SU-DHL-6 (cell line): ENCODE measurements around the gene SLC39A8.
"Not testable (repeated sequence)": the region's sequence is repeated elsewhere in the genome, so short reads cannot be mapped to it uniquely, and the experiment has no call there.

Experiments
- H2AFZ ChIP-seq: fragments of 200-600 bp; sonication (generic); 2 replicates; pipeline ENCODE4 v1.6.1; 2014; ENCODE audit warnings: low read depth, mild to moderate bottlenecking, moderate library complexity, mixed read lengths, antibody characterized with exemption, low read length; ENCODE audit not compliant: severe bottlenecking
- H3F3A ChIP-seq: fragments of 200-600 bp; shearing (Covaris generic); 2 replicates; pipeline ENCODE4 v1.6.0; 2016; ENCODE audit warnings: antibody characterized with exemption, mild to moderate bottlenecking; ENCODE audit not compliant: insufficient read depth
- H3K27ac ChIP-seq: fragments of 200-600 bp; sonication (generic); 2 replicates; pipeline ENCODE4 v1.5.1; 2016; ENCODE audit warnings: low read depth, mild to moderate bottlenecking, low read length, moderate library complexity, mixed read lengths
- H3K27me3 ChIP-seq: fragments of 200-600 bp; sonication (generic), shearing (Covaris generic); 2 replicates; pipeline ENCODE4 v1.6.0; 2014; ENCODE audit warnings: mild to moderate bottlenecking, low read length
- H3K36me3 ChIP-seq: fragments of 200-600 bp; sonication (generic); 2 replicates; pipeline ENCODE4 v1.6.1; 2014; ENCODE audit warnings: mild to moderate bottlenecking, low read length, mixed read lengths
- H3K4me2 ChIP-seq: fragments of 300-600, 200-600 bp; shearing (Covaris generic), sonication (generic); 2 replicates; pipeline ENCODE4 v1.6.0; 2014; ENCODE audit warnings: low read length, low read depth, mild to moderate bottlenecking; ENCODE audit not compliant: poor library complexity, severe bottlenecking
- H3K4me3 ChIP-seq: fragments of 200-600 bp; sonication (generic); 2 replicates; pipeline ENCODE4 v1.5.1; 2014; ENCODE audit warnings: antibody characterized with exemption, low read length, mild to moderate bottlenecking, mixed read lengths; ENCODE audit not compliant: insufficient read depth, poor library complexity, severe bottlenecking
- H3K79me2 ChIP-seq: fragments of 200-600 bp; sonication (generic); 2 replicates; pipeline ENCODE4 v1.6.1; 2014; ENCODE audit warnings: mild to moderate bottlenecking, low read length, moderate library complexity; ENCODE audit not compliant: insufficient read depth
- H3K9ac ChIP-seq: fragments of 200-600 bp; sonication (generic); 2 replicates; pipeline ENCODE4 v1.7.0; 2014; ENCODE audit warnings: mild to moderate bottlenecking, low read length
- H3K9me2 ChIP-seq: fragments of 200-600 bp; sonication (generic); replicated peaks from 2 replicates; pipeline ENCODE4 v1.6.1; 2014; ENCODE audit warnings: low read length; ENCODE audit not compliant: insufficient read depth
- H3K9me3 ChIP-seq: fragments of 200-600 bp; sonication (generic); 2 replicates; pipeline ENCODE4 v1.6.1; 2014; ENCODE audit warnings: low read length, mixed read lengths; ENCODE audit not compliant: insufficient read depth
- H4K20me1 ChIP-seq: fragments of 200-600 bp; sonication (generic); 2 replicates; pipeline ENCODE4 v1.6.1; 2014; ENCODE audit warnings: low read depth, mild to moderate bottlenecking, antibody characterized with exemption, low read length, moderate library complexity, mixed read lengths
- CTCF ChIP-seq: fragments of 200-600 bp; sonication (generic); IDR thresholded peaks from one replicate; pipeline ENCODE4 v1.5.1; 2017; ENCODE audit warnings: antibody characterized with exemption, mild to moderate bottlenecking, low read length, moderate library complexity; ENCODE audit not compliant: insufficient read depth, poor library complexity, severe bottlenecking
- EZH2phosphoT487 ChIP-seq: fragments of 200-600 bp; sonication (generic), shearing (Covaris generic); conservative IDR thresholded peaks from 2 replicates; pipeline ENCODE4 v1.6.1; 2018; ENCODE audit warnings: mild to moderate bottlenecking, antibody characterized with exemption, low read length, moderate library complexity, mixed read lengths

SLC39A8 gene

DNA sequence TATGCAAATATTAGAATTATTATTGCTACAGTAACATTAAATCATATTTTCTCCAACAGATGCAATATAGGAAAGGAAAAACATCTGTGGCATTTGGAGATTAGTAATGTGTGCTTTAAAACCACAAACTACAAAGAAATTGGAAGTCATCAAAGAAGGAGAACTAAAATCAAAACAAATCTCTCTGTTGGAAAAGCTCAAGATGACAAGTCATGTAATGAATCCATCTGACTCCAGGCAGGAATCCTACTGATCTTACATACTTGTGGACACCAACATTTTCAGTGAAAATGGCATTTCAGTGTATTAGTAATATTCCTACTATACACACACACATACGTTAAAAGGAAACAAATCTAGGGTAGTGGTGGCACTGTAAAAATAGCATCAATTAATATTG is 98.2 kb downstream of the SLC39A8 start:
- no peak overlapping the region for H3K9ac ChIP-seq
- no peaks in the 10 kb centered on the region for H3K79me2 ChIP-seq
- H3F3A ChIP-seq = no peaks in the 10 kb centered on the region
- no peaks in the 10 kb centered on the region for H3K27me3 ChIP-seq
- H3K27ac ChIP-seq = no peak overlapping the region
- no peaks in the 10 kb centered on the region for H3K9me3 ChIP-seq
- H3K4me2 ChIP-seq = no peak overlapping the region
- H3K4me3 ChIP-seq = no peak overlapping the region
- no peak for TF ChIP-seq EZH2phosphoT487
- no peak for TF ChIP-seq CTCF
- H3K36me3 ChIP-seq = no peaks in the 10 kb centered on the region
- H3K9me2 ChIP-seq = no peaks in the 10 kb centered on the region
- H4K20me1 ChIP-seq = no peaks in the 10 kb centered on the region
- no peak overlapping the region for H2AFZ ChIP-seq

- Histone ChIP-seq H2AFZ (no peak overlapping the region), H3K4me2 (no peak overlapping the region), H3K9ac (no peak overlapping the region), H3K9me2 (no peaks in the 10 kb centered on the region), H4K20me1 (no peaks in the 10 kb centered on the region), H3K27me3 (no peaks in the 10 kb centered on the region), H3K36me3 (no peaks in the 10 kb centered on the region), H3K9me3 (no peaks in the 10 kb centered on the region), H3K27ac (no peak overlapping the region), H3K4me3 (no peak overlapping the region), H3F3A (no peaks in the 10 kb centered on the region), H3K79me2 (no peaks in the 10 kb centered on the region)
- no peak for TF ChIP-seq EZH2phosphoT487
- no peak for TF ChIP-seq CTCF
Observed at GRCh38 chr4:102246416-102246815, 98.9 kb downstream of the SLC39A8 start.

DNA sequence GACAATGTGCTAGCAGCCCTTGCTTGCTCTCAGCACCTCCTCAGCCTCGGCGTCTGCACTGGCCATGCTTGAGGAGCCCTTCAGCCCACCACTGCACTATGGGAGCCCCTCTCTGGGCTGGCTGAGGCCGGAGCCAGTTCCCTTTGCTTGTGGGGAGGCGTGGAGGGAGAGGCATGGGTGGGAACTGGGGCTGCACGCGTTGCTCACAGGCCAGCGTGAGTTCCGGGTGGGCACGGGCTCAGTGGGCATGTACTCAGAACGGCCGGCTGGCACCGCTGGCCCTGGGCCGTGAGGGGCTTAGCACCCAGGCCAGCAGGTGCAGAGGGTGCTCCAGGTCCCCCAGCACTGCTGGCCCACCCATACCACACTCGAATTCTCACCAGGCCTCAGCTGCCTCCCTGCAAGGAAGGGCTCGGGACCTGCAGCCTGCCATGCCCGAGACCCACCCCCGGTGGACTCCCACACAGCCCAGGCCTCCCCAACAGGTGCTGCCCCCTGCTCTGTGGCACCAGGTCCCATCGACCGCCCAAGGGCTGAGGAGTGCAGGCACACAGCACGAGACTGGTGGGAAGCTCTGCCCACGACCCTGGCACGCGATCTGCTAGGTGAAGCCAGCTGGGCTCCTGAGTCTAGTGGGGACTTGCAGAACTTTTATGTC is 100.3 kb downstream of the SLC39A8 start:
- H3K9me3 ChIP-seq = no peaks in the 10 kb centered on the region

GRCh38 chr4:102243296-102243695 is 102.0 kb downstream of the SLC39A8 start:
- not testable (repeated sequence) for H3F3A ChIP-seq, H3K4me3 ChIP-seq, H3K27me3 ChIP-seq, H3K79me2 ChIP-seq, H3K36me3 ChIP-seq, H2AFZ ChIP-seq, H3K9me3 ChIP-seq, H3K9me2 ChIP-seq, H3K9ac ChIP-seq, H4K20me1 ChIP-seq, H3K27ac ChIP-seq, H3K4me2 ChIP-seq

More for the DNA sequence above, 100.3 kb downstream of the SLC39A8 start:
- H2AFZ ChIP-seq = no peak overlapping the region
- no peaks in the 10 kb centered on the region for H3K79me2 ChIP-seq
- H3K27me3 ChIP-seq = no peaks in the 10 kb centered on the region
- H3K27ac ChIP-seq = no peak overlapping the region
- H3K9me2 ChIP-seq = no peaks in the 10 kb centered on the region
- TF ChIP-seq CTCF (no peak), EZH2phosphoT487 (no peak)
- H3K4me2 ChIP-seq = no peak overlapping the region
- no peaks in the 10 kb centered on the region for H4K20me1 ChIP-seq
- no peak overlapping the region for H3K4me3 ChIP-seq
- H3K9ac ChIP-seq = no peak overlapping the region
- no peaks in the 10 kb centered on the region for H3K36me3 ChIP-seq
- H3F3A ChIP-seq = no peaks in the 10 kb centered on the region
